OCI-LY3 (cell line): Measurements from ENCODE around the gene CRY1.

Experiments used
- H2AFZ ChIP-seq: fragments of 200-600, 300-600 bp; shearing (Covaris generic); 2 replicates; pipeline ENCODE4 v1.6.0; 2014; ENCODE audit warnings: antibody characterized with exemption, low read depth, low read length
- H3K27ac ChIP-seq: fragments of 200-600, 300-600 bp; sonication (generic); 2 replicates; pipeline ENCODE4 v1.5.1; 2014; ENCODE audit warnings: mild to moderate bottlenecking, low read length, moderate library complexity, mixed read lengths
- H3K27me3 ChIP-seq: fragments of 200-600, 300-600 bp; sonication (generic); 2 replicates; pipeline ENCODE4 v1.6.1; 2014; ENCODE audit warnings: low read depth, low read length, mixed read lengths
- H3K36me3 ChIP-seq: fragments of 200-600, 300-600 bp; sonication (generic); replicated peaks from 2 replicates; pipeline ENCODE3; 2014; ENCODE audit warnings: low read depth, low read length, mixed read lengths
- H3K4me1 ChIP-seq: fragments of 300-600, 200-600 bp; sonication (generic); 2 replicates; pipeline ENCODE4 v1.6.1; 2014; ENCODE audit warnings: low read length, mixed read lengths
- H3K4me2 ChIP-seq: fragments of 200-600, 300-600 bp; sonication (generic); 2 replicates; pipeline ENCODE4 v1.6.1; 2014; ENCODE audit warnings: low read length, mixed read lengths
- H3K4me3 ChIP-seq: fragments of 300-600, 200-600 bp; sonication (generic); 2 replicates; pipeline ENCODE4 v1.5.1; 2014; ENCODE audit warnings: antibody characterized with exemption, mild to moderate bottlenecking, low read length, moderate library complexity
- H3K79me2 ChIP-seq: fragments of 300-600, 200-600 bp; shearing (Covaris generic); 2 replicates; pipeline ENCODE4 v1.6.1; 2014; ENCODE audit warnings: mild to moderate bottlenecking, low read length, mixed read lengths
- H3K9ac ChIP-seq: fragments of 300-600, 200-600 bp; shearing (Covaris generic); 2 replicates; pipeline ENCODE4 v1.6.0; 2014; ENCODE audit warnings: mild to moderate bottlenecking, low read length, moderate library complexity
- H3K9me3 ChIP-seq: fragments of 200-600, 300-600 bp; shearing (Covaris generic); 2 replicates; pipeline ENCODE4 v1.6.1; 2014; ENCODE audit warnings: low read length, mixed read lengths; ENCODE audit not compliant: insufficient read depth
- H4K20me1 ChIP-seq: fragments of 200-600, 300-600 bp; sonication (generic); 2 replicates; pipeline ENCODE4 v1.6.1; 2016; ENCODE audit warnings: low read length, mixed read lengths; ENCODE audit not compliant: insufficient read depth
- CTCF ChIP-seq: fragments of 200-600, 300-600 bp; sonication (generic); IDR thresholded peaks from 2 replicates; pipeline ENCODE4 v1.5.1; 2014; ENCODE audit warnings: antibody characterized with exemption, low read length, low read depth
- EZH2phosphoT487 ChIP-seq: fragments of 200-600 bp; shearing (Covaris generic); IDR thresholded peaks from 2 replicates; pipeline ENCODE4 v1.6.1; 2018; ENCODE audit warnings: antibody characterized with exemption, mixed run types, low read depth

The CRY1 gene

DNA sequence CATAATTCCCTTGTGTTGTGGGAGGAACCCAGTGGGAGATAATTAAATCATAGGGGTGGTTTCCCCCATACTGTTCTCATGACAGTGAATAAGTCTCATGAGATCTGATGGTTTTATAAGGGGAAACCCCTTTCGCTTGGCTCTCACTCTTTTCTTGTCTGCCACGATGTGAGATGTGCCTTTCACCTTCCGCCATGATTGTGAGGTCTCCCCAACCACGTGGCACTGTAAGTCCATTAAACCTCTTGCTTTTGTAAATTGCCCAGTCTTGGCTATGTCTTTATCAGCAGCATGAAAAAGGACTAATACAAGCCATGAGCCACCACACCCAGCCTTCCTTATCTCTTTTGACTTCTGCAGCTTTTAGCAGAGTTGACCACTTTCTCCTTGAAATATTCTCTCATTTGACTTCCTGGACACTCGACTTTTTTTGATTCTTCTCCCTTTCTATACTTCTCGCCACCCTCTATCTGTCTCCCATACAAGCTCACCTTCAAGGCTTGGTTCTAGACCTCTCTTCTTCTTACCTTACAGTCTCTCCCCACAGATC, 108.7 kb downstream of the CRY1 start:
- no peak overlapping the region for H2AFZ ChIP-seq
- H3K4me1 ChIP-seq, result peaks cover 11% of the 10 kb centered on the region; the same call in 1 of the 2 replicates
- no peak overlapping the region for H3K27ac ChIP-seq
- no peaks in the 10 kb centered on the region for H3K27me3 ChIP-seq
- no peak overlapping the region for H3K9ac ChIP-seq
- H4K20me1 ChIP-seq, result no peaks in the 10 kb centered on the region
- H3K9me3 ChIP-seq, result no peaks in the 10 kb centered on the region
- no peak overlapping the region for H3K4me3 ChIP-seq
- H3K4me2 ChIP-seq, result no peak overlapping the region
- peaks cover 21% of the 10 kb centered on the region for H3K36me3 ChIP-seq
- H3K79me2 ChIP-seq, result 0 out of 2 replicates have a peak, but pooled peaks cover 7% of the 10 kb centered on the region
- TF ChIP-seq EZH2phosphoT487 (no peak), CTCF (no peak)

- H3K79me2 ChIP-seq, result 0 out of 2 replicates have a peak, but pooled peaks cover 7% of the 10 kb centered on the region
- TF ChIP-seq CTCF (no peak), EZH2phosphoT487 (no peak)
- no peak overlapping the region for H3K4me3 ChIP-seq
- H3K9ac ChIP-seq, result no peak overlapping the region
- H4K20me1 ChIP-seq, result no peaks in the 10 kb centered on the region
- no peaks in the 10 kb centered on the region for H3K27me3 ChIP-seq
- H3K4me2 ChIP-seq, result no peak overlapping the region
- no peak overlapping the region for H3K27ac ChIP-seq
- H3K4me1 ChIP-seq, result peaks cover 7% of the 10 kb centered on the region; the same call in 1 of the 2 replicates
- no peak overlapping the region for H2AFZ ChIP-seq
- H3K9me3 ChIP-seq, result no peaks in the 10 kb centered on the region
- H3K36me3 ChIP-seq, result peaks cover 21% of the 10 kb centered on the region
Measured at GRCh38 chr12:106982229-106982628, 111.1 kb downstream of the CRY1 start.

DNA sequence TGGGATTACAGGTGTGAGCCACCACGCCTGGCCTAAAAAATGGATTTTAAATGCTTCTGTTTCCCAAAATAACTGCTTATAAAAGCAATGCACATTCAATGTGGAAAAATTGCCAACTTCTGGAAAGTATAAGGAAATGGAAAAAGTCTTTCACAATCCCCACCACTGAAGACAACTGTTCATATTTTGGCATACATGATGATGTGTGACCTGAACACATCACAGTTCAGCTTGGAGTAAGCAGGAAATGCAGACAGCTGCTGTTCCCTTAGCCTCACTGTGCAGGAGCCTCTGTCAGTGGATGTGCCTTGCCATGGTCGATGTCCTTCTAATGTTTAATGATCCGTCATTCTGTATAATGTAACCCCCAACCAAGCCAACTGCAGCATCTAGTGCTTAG, 111.6 kb downstream of the CRY1 start:
- TF ChIP-seq CTCF (no peak), EZH2phosphoT487 (no peak)
- H3K79me2 ChIP-seq, result 0 out of 2 replicates have a peak, but pooled peaks cover 7% of the 10 kb centered on the region

GRCh38 chr12:106980944-106981343, 112.4 kb downstream of the CRY1 start:
- Histone ChIP-seq H3K9ac (no peak overlapping the region), H2AFZ (no peak overlapping the region), H3K27ac (no peak overlapping the region), H3K4me3 (no peak overlapping the region), H3K36me3 (peaks cover 21% of the 10 kb centered on the region), H3K4me2 (no peak overlapping the region), H4K20me1 (no peaks in the 10 kb centered on the region), H3K27me3 (no peaks in the 10 kb centered on the region), H3K4me1 (peaks cover 2% of the 10 kb centered on the region; the same call in 1 of the 2 replicates), H3K9me3 (no peaks in the 10 kb centered on the region), H3K79me2 (0 out of 2 replicates have a peak, but pooled peaks cover 5% of the 10 kb centered on the region)
- TF ChIP-seq CTCF (no peak), EZH2phosphoT487 (no peak)

More for the DNA sequence above, 111.6 kb downstream of the CRY1 start:
- Histone ChIP-seq H3K27me3 (no peaks in the 10 kb centered on the region), H3K36me3 (peaks cover 21% of the 10 kb centered on the region), H3K4me1 (peaks cover 7% of the 10 kb centered on the region; the same call in 1 of the 2 replicates), H3K27ac (no peak overlapping the region), H3K4me2 (no peak overlapping the region), H3K9ac (no peak overlapping the region), H3K4me3 (no peak overlapping the region), H3K9me3 (no peaks in the 10 kb centered on the region), H2AFZ (no peak overlapping the region), H4K20me1 (no peaks in the 10 kb centered on the region)
